GM23338 (cell line): Measurements from ENCODE around the gene SLC25A15. TPM values are rescaled to one million over a fixed set of nuclear protein-coding genes. Genes with fewer than 3 reads are reported as not detected.

Experiments
- ATAC-seq: fragments of 200-7000 bp; cut with Tn5 transposase; 3 replicates; pipeline ENCODE4 v1.9.1; 2020
- DNase-seq: peaks from one replicate; pipeline ENCODE4 v3.0.0-alpha.2; 2015; ENCODE audit warnings: low spot score
- H2AFZ ChIP-seq: fragments of 200-600 bp; sonication (generic); 2 replicates; pipeline ENCODE4 v1.8.0; 2016; ENCODE audit warnings: antibody characterized with exemption, mild to moderate bottlenecking, moderate library complexity
- H3F3A ChIP-seq: fragments of 200-600 bp; sonication (generic); replicated peaks from 2 replicates; pipeline ENCODE4 v1.8.0; 2017; ENCODE audit warnings: antibody characterized with exemption, mixed run types, low read depth
- H3K27ac ChIP-seq: fragments of 200-600 bp; sonication (generic); 2 replicates; pipeline ENCODE4 v1.6.1; 2016; ENCODE audit warnings: low read depth
- H3K27me3 ChIP-seq: fragments of 200-600 bp; sonication (generic); 2 replicates; pipeline ENCODE4 v1.8.0; 2016; ENCODE audit warnings: mild to moderate bottlenecking, mixed run types, moderate library complexity; ENCODE audit not compliant: insufficient read depth
- H3K36me3 ChIP-seq: fragments of 200-600 bp; sonication (generic); 2 replicates; pipeline ENCODE4 v1.8.0; 2016; ENCODE audit warnings: mild to moderate bottlenecking; ENCODE audit not compliant: insufficient read depth
- H3K4me1 ChIP-seq: fragments of 200-600 bp; sonication (generic); 2 replicates; pipeline ENCODE4 v1.8.0; 2016; ENCODE audit warnings: mild to moderate bottlenecking, moderate library complexity; ENCODE audit not compliant: insufficient read depth
- H3K4me2 ChIP-seq: fragments of 200-600 bp; sonication (generic); 2 replicates; pipeline ENCODE4 v1.7.1; 2017; ENCODE audit warnings: mixed run types
- H3K4me3 ChIP-seq: fragments of 200-600 bp; sonication (generic); 2 replicates; pipeline ENCODE4 v1.6.1; 2016; ENCODE audit warnings: mixed run types
- H3K79me2 ChIP-seq: fragments of 200-600 bp; sonication (generic); replicated peaks from 2 replicates; pipeline ENCODE4 v1.8.0; 2017; ENCODE audit warnings: mild to moderate bottlenecking; ENCODE audit not compliant: insufficient read depth
- H3K9me2 ChIP-seq: fragments of 200-600 bp; sonication (generic); 2 replicates; pipeline ENCODE4 v1.8.0; 2017; ENCODE audit not compliant: insufficient read depth
- H4K20me1 ChIP-seq: fragments of 200-600 bp; sonication (generic); replicated peaks from 2 replicates; pipeline ENCODE4 v1.8.0; 2017; ENCODE audit warnings: mild to moderate bottlenecking; ENCODE audit not compliant: insufficient read depth
- H3K27ac Mint-ChIP-seq: 2 replicates; pipeline ENCODE4 v1.8.0; 2020; ENCODE audit warnings: inconsistent platforms, mild to moderate bottlenecking, moderate library complexity, mixed read lengths
- H3K27me3 Mint-ChIP-seq: 3 replicates; pipeline ENCODE4 v1.8.0; 2022; ENCODE audit warnings: low read depth, mild to moderate bottlenecking, moderate library complexity, mixed read lengths, inconsistent platforms; ENCODE audit not compliant: insufficient read depth, poor library complexity
- H3K36me3 Mint-ChIP-seq: 3 replicates; pipeline ENCODE4 v1.8.0; 2021; ENCODE audit warnings: low read depth, mild to moderate bottlenecking, inconsistent platforms, moderate library complexity, mixed read lengths
- H3K4me1 Mint-ChIP-seq: 3 replicates; pipeline ENCODE4 v1.8.0; 2020; ENCODE audit warnings: mild to moderate bottlenecking, inconsistent platforms, mixed read lengths
- H3K4me3 Mint-ChIP-seq: 3 replicates; pipeline ENCODE4 v1.8.0; 2021; ENCODE audit warnings: moderate library complexity, mild to moderate bottlenecking, inconsistent platforms, mixed read lengths
- H3K9me3 Mint-ChIP-seq: 3 replicates; pipeline ENCODE4 v1.8.0; 2020; ENCODE audit warnings: moderate library complexity, mild to moderate bottlenecking, inconsistent platforms, mixed read lengths
- EZH2phosphoT487 ChIP-seq: fragments of 200-600 bp; sonication (generic); IDR thresholded peaks from one replicate; pipeline ENCODE4 v1.8.1; 2018; ENCODE audit warnings: antibody characterized with exemption; ENCODE audit not compliant: unreplicated experiment
- JUNB ChIP-seq: IDR thresholded peaks from one replicate; pipeline ENCODE4 v1.6.1; 2016; ENCODE audit warnings: antibody characterized with exemption; ENCODE audit not compliant: unreplicated experiment
- NANOG ChIP-seq: IDR thresholded peaks from 2 replicates; pipeline ENCODE4 v1.6.1; 2016; ENCODE audit warnings: antibody characterized with exemption, borderline replicate concordance
- POLR2AphosphoS5 ChIP-seq: IDR thresholded peaks from 2 replicates; pipeline ENCODE4 v1.6.1; 2016; ENCODE audit warnings: antibody characterized with exemption, low read depth
- ZNF331 ChIP-seq: fragments of 250-450 bp; sonication (Bioruptor Pico); IDR thresholded peaks from 2 replicates; pipeline ENCODE4 v1.5.0; 2020; ENCODE audit warnings: low read depth, mild to moderate bottlenecking, moderate library complexity
- polyA plus RNA-seq: library from polyadenylated mRNA; unstranded; fragments of >200 nt; fragmentation: Nextera tagmentation; extraction: Ambion mirVana; gene quantifications from 2 replicates; pipeline ENCODE4 v1.2.1, GENCODE V29; 2016
- total RNA-seq: library from RNA; depleted of rRNA; stranded (reverse); fragments of >200 nt; shearing (Covaris generic); gene quantifications from 2 replicates; pipeline ENCODE4 v1.2.3, GENCODE V29; 2014
- TF ChIP-seq, protein P1 (sequence below): fragments of 250-450 bp; sonication (Bioruptor Pico); IDR thresholded peaks from 2 replicates; pipeline ENCODE4 v1.5.0; 2020; ENCODE audit warnings: mild to moderate bottlenecking, moderate library complexity
- TF ChIP-seq, protein P2 (sequence below): IDR thresholded peaks from 2 replicates; pipeline ENCODE4 v1.6.1; 2016; ENCODE audit warnings: antibody characterized with exemption

The SLC25A15 gene
- total and polyA plus RNA-seq, 2 experiments from 2014 or later, result 6.5 to 32.6 TPM

DNA sequence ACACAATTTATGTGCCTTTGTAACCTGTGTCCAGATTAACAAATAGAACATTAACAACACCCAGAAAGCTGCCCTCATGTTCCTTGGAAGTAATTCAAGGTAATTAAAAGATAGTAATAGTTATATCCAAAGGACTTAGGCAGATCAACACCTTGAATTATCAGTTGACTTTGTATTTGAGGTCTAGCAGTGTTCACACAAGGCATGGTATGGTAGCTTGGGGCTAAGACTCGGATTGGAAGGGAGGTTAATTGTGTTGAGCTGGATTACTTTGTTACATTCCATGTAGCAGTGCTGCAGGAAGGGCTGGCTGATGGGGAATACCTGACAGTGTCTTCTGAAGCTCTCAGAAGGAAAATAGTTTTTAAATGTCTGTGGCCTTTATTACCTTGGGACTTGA is 16.8 kb downstream of the SLC25A15 start (continued):
- TF ChIP-seq, protein P1, sequence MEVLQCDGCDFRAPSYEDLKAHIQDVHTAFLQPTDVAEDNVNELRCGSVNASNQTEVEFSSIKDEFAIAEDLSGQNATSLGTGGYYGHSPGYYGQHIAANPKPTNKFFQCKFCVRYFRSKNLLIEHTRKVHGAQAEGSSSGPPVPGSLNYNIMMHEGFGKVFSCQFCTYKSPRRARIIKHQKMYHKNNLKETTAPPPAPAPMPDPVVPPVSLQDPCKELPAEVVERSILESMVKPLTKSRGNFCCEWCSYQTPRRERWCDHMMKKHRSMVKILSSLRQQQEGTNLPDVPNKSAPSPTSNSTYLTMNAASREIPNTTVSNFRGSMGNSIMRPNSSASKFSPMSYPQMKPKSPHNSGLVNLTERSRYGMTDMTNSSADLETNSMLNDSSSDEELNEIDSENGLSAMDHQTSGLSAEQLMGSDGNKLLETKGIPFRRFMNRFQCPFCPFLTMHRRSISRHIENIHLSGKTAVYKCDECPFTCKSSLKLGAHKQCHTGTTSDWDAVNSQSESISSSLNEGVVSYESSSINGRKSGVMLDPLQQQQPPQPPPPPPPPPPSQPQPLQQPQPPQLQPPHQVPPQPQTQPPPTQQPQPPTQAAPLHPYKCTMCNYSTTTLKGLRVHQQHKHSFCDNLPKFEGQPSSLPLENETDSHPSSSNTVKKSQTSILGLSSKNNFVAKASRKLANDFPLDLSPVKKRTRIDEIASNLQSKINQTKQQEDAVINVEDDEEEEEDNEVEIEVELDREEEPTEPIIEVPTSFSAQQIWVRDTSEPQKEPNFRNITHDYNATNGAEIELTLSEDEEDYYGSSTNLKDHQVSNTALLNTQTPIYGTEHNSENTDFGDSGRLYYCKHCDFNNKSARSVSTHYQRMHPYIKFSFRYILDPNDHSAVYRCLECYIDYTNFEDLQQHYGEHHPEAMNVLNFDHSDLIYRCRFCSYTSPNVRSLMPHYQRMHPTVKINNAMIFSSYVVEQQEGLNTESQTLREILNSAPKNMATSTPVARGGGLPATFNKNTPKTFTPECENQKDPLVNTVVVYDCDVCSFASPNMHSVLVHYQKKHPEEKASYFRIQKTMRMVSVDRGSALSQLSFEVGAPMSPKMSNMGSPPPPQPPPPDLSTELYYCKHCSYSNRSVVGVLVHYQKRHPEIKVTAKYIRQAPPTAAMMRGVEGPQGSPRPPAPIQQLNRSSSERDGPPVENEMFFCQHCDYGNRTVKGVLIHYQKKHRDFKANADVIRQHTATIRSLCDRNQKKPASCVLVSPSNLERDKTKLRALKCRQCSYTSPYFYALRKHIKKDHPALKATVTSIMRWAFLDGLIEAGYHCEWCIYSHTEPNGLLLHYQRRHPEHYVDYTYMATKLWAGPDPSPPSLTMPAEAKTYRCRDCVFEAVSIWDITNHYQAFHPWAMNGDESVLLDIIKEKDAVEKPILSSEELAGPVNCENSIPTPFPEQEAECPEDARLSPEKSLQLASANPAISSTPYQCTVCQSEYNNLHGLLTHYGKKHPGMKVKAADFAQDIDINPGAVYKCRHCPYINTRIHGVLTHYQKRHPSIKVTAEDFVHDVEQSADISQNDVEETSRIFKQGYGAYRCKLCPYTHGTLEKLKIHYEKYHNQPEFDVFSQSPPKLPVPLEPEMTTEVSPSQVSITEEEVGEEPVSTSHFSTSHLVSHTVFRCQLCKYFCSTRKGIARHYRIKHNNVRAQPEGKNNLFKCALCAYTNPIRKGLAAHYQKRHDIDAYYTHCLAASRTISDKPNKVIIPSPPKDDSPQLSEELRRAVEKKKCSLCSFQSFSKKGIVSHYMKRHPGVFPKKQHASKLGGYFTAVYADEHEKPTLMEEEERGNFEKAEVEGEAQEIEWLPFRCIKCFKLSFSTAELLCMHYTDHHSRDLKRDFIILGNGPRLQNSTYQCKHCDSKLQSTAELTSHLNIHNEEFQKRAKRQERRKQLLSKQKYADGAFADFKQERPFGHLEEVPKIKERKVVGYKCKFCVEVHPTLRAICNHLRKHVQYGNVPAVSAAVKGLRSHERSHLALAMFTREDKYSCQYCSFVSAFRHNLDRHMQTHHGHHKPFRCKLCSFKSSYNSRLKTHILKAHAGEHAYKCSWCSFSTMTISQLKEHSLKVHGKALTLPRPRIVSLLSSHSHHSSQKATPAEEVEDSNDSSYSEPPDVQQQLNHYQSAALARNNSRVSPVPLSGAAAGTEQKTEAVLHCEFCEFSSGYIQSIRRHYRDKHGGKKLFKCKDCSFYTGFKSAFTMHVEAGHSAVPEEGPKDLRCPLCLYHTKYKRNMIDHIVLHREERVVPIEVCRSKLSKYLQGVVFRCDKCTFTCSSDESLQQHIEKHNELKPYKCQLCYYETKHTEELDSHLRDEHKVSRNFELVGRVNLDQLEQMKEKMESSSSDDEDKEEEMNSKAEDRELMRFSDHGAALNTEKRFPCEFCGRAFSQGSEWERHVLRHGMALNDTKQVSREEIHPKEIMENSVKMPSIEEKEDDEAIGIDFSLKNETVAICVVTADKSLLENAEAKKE (CRISPR knock-in tag), result no peak
- TF ChIP-seq EZH2phosphoT487, result no peak
- TF ChIP-seq ZNF331 (CRISPR knock-in tag), result no peak

DNA sequence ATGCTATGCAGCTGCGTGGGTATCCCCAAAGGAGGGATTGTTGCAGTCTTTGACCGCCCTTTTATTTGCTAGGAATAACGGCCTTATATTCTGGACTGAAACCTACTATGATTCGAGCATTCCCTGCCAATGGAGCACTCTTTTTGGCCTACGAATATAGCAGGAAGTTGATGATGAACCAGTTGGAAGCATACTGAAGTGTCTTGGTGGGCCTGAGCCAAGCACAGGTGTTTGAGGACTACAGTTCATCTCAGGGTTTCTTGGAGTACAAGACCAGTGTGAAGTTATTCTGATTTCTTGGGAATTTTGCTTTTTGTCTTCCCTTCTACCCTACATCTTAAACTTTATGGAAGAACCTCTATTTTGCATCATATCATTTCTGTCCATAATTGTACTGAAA is 20.1 kb downstream of the SLC25A15 start:
- Mint-ChIP-seq H3K27me3 (no peaks in the 10 kb centered on the region), H3K36me3 (peaks cover 71% of the 10 kb centered on the region), H3K4me1 (no peaks in the 10 kb centered on the region), H3K27ac (no peak overlapping the region), H3K9me3 (peaks cover 3% of the 10 kb centered on the region; the same call in 2 of the 3 replicates), H3K4me3 (no peak overlapping the region)
- H3K27me3 ChIP-seq, result no peaks in the 10 kb centered on the region
- H3K27ac ChIP-seq, result no peak overlapping the region
- no peak overlapping the region for H3K4me2 ChIP-seq
- no peaks in the 10 kb centered on the region for H3K9me2 ChIP-seq
- H4K20me1 ChIP-seq, result no peaks in the 10 kb centered on the region
- no peak overlapping the region for H2AFZ ChIP-seq
- H3K4me1 ChIP-seq, result no peaks in the 10 kb centered on the region
- DNase-seq (no peak), ATAC-seq (no peak)
- no peaks in the 10 kb centered on the region for H3K79me2 ChIP-seq
- 0 out of 2 replicates have a peak, but pooled peaks cover 8% of the 10 kb centered on the region for H3K36me3 ChIP-seq
- no peaks in the 10 kb centered on the region for H3F3A ChIP-seq
- H3K4me3 ChIP-seq, result no peak overlapping the region
- no peak for TF ChIP-seq POLR2AphosphoS5
- no peak for TF ChIP-seq NANOG
- no peak for TF ChIP-seq JUNB
- TF ChIP-seq, protein P1 (CRISPR knock-in tag), result no peak
- no peak for TF ChIP-seq EZH2phosphoT487
- TF ChIP-seq, protein P2, sequence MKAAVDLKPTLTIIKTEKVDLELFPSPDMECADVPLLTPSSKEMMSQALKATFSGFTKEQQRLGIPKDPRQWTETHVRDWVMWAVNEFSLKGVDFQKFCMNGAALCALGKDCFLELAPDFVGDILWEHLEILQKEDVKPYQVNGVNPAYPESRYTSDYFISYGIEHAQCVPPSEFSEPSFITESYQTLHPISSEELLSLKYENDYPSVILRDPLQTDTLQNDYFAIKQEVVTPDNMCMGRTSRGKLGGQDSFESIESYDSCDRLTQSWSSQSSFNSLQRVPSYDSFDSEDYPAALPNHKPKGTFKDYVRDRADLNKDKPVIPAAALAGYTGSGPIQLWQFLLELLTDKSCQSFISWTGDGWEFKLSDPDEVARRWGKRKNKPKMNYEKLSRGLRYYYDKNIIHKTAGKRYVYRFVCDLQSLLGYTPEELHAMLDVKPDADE, result no peak
